Measurements from ENCODE around the gene GLIPR1L2.

- no peak for TF ChIP-seq CTCF (IDR thresholded peaks at IDR 0.05)
- TF ChIP-seq EZH2 (IDR thresholded peaks at IDR 0.05; ENCODE audit: borderline replicate concordance, insufficient read depth, low read depth, low read length, poor library complexity, severe bottlenecking) = no peak
Observed at GRCh38 chr12:75374971-75375370, 15.9 kb upstream of the GLIPR1L2 start.

Data from B cell (primary cell).